ENCODE measurements around the gene SLC35G2. TPM values are rescaled to one million over a fixed set of nuclear protein-coding genes. Genes with fewer than 3 reads are reported as not detected.

SLC35G2 gene
- total and polyA plus RNA-seq, 2 experiments from 2014 or later, result 1.5 to 1.6 TPM

- Histone ChIP-seq H3K27ac (no peak overlapping the region), H3K27me3 (no peaks in the 10 kb centered on the region), H3K79me2 (no peaks in the 10 kb centered on the region), H3K9me2 (replicated peaks; ENCODE audit: insufficient read depth) (no peaks in the 10 kb centered on the region), H3K4me3 (no peak overlapping the region), H3K4me2 (no peak overlapping the region), H4K20me1 (ENCODE audit: insufficient read depth, poor library complexity, severe bottlenecking) (no peaks in the 10 kb centered on the region), H3K9me3 (ENCODE audit: low read depth) (no peaks in the 10 kb centered on the region), H2AFZ (no peak overlapping the region), H3K36me3 (replicated peaks; ENCODE audit: insufficient read depth, low read depth) (no peaks in the 10 kb centered on the region), H3K4me1 (ENCODE audit: insufficient read depth) (no peaks in the 10 kb centered on the region)
- WGBS (ENCODE audit: low lambda C conversion rate, missing lambda C conversion rate), result 50% methylated on average over 3 of the region's 3 CpGs
- no peak for TF ChIP-seq EZH2 (IDR thresholded peaks at IDR 0.05; ENCODE audit: borderline replicate concordance)
- TF ChIP-seq EZH2phosphoT487 (IDR thresholded peaks at IDR 0.05; ENCODE audit: low read depth, severe bottlenecking, unreplicated experiment), result no peak
- TF ChIP-seq, protein P1, sequence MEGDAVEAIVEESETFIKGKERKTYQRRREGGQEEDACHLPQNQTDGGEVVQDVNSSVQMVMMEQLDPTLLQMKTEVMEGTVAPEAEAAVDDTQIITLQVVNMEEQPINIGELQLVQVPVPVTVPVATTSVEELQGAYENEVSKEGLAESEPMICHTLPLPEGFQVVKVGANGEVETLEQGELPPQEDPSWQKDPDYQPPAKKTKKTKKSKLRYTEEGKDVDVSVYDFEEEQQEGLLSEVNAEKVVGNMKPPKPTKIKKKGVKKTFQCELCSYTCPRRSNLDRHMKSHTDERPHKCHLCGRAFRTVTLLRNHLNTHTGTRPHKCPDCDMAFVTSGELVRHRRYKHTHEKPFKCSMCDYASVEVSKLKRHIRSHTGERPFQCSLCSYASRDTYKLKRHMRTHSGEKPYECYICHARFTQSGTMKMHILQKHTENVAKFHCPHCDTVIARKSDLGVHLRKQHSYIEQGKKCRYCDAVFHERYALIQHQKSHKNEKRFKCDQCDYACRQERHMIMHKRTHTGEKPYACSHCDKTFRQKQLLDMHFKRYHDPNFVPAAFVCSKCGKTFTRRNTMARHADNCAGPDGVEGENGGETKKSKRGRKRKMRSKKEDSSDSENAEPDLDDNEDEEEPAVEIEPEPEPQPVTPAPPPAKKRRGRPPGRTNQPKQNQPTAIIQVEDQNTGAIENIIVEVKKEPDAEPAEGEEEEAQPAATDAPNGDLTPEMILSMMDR (IDR thresholded peaks at IDR 0.05; ENCODE audit: poor library complexity), result no peak
- no peak for DNase-seq (ENCODE audit: low spot score)
Observed at GRCh38 chr3:136811701-136812100, 7.2 kb upstream of the SLC35G2 start.

- Histone ChIP-seq H3K9me3 (ENCODE audit: low read depth) (no peaks in the 10 kb centered on the region), H2AFZ (no peak overlapping the region), H3K4me2 (peak overlapping the region; percentile 92), H3K27ac (no peak overlapping the region), H3K79me2 (no peaks in the 10 kb centered on the region), H3K36me3 (replicated peaks; ENCODE audit: insufficient read depth, low read depth) (no peaks in the 10 kb centered on the region), H4K20me1 (ENCODE audit: insufficient read depth, poor library complexity, severe bottlenecking) (no peaks in the 10 kb centered on the region), H3K4me3 (no peak overlapping the region), H3K27me3 (peaks cover 24% of the 10 kb centered on the region), H3K9me2 (replicated peaks; ENCODE audit: insufficient read depth) (no peaks in the 10 kb centered on the region), H3K4me1 (ENCODE audit: insufficient read depth) (peaks cover 3% of the 10 kb centered on the region)
- TF ChIP-seq, protein P1 (IDR thresholded peaks at IDR 0.05; ENCODE audit: poor library complexity), result no peak
- TF ChIP-seq EZH2phosphoT487 (IDR thresholded peaks at IDR 0.05; ENCODE audit: low read depth, severe bottlenecking, unreplicated experiment) (no peak), EZH2 (IDR thresholded peaks at IDR 0.05; ENCODE audit: borderline replicate concordance) (no peak)
- WGBS (ENCODE audit: low lambda C conversion rate, missing lambda C conversion rate), result 79% methylated on average over 1 of the region's 1 CpG
- no peak for DNase-seq (ENCODE audit: low spot score)
Observed at GRCh38 chr3:136817448-136817847, 1.5 kb upstream of the SLC35G2 start.

- Histone ChIP-seq H4K20me1 (ENCODE audit: insufficient read depth, poor library complexity, severe bottlenecking) (no peaks in the 10 kb centered on the region), H3K4me1 (ENCODE audit: insufficient read depth) (peaks cover 3% of the 10 kb centered on the region), H2AFZ (peak overlapping the region; percentile 31), H3K36me3 (replicated peaks; ENCODE audit: insufficient read depth, low read depth) (no peaks in the 10 kb centered on the region), H3K4me3 (peak overlapping the region; percentile 69), H3K79me2 (no peaks in the 10 kb centered on the region), H3K9me3 (ENCODE audit: low read depth) (no peaks in the 10 kb centered on the region), H3K27ac (no peak overlapping the region), H3K4me2 (peak overlapping the region; percentile 92), H3K27me3 (peaks cover 24% of the 10 kb centered on the region), H3K9me2 (replicated peaks; ENCODE audit: insufficient read depth) (no peaks in the 10 kb centered on the region)
- no peak for DNase-seq (ENCODE audit: low spot score)
- no peak for TF ChIP-seq EZH2phosphoT487 (IDR thresholded peaks at IDR 0.05; ENCODE audit: low read depth, severe bottlenecking, unreplicated experiment)
- TF ChIP-seq, protein P1 (IDR thresholded peaks at IDR 0.05; ENCODE audit: poor library complexity), result no peak
- TF ChIP-seq EZH2 (IDR thresholded peaks at IDR 0.05; ENCODE audit: borderline replicate concordance), result no peak
- 14% methylated on average over 8 of the region's 8 CpGs for WGBS (ENCODE audit: low lambda C conversion rate, missing lambda C conversion rate)
Observed at GRCh38 chr3:136818191-136818768, 646 bp upstream of the SLC35G2 start.

All from hepatocyte (in vitro differentiated cells).